A673 (cell line): ENCODE measurements around the gene NOD2. TPM values are rescaled to one million over a fixed set of nuclear protein-coding genes. Genes with fewer than 3 reads are reported as not detected.
A peak's percentile ranks its signal among the peaks of the same experiment; 100 is the strongest.

Source experiments
- Bru-seq: library from RNA; stranded (reverse); fragments of 400-500 nt; gene quantifications from one replicate; lab custom pipeline; 2021; lab: Mats Ljungman, UMichigan
- BruChase-seq, 2 experiments: library from RNA; stranded (reverse); fragments of 400-500 nt; gene quantifications; one replicate each; lab custom pipeline; 2021; lab: Mats Ljungman, UMichigan
- BruUV-seq: library from RNA; stranded (reverse); fragments of 400-500 nt; replicated peaks from 2 replicates; lab custom pipeline; 2021; lab: Mats Ljungman, UMichigan
- CTCF ChIA-PET: fragments of 300-600 bp; sonication (Branson Sonifier 250); formaldehyde crosslinking; loops from one replicate; lab custom pipeline; 2022; ENCODE audit warnings: antibody characterized with exemption; lab: Charles Lee
- POLR2A ChIA-PET: fragments of 300-600 bp; sonication (Branson Sonifier 250); formaldehyde crosslinking; loops from one replicate; lab custom pipeline; 2022; ENCODE audit warnings: antibody characterized with exemption; ENCODE audit not compliant: low non-redundant PET; lab: Charles Lee
- DNase-seq: peaks from one replicate; pipeline ENCODE4 v3.0.0-alpha.2; 2015; ENCODE audit warnings: low spot score
- H3K27ac ChIP-seq: fragments of 200-600 bp; sonication (generic); 2 replicates; pipeline ENCODE4 v1.5.1; 2016; ENCODE audit warnings: mixed run types, low read depth, mild to moderate bottlenecking, mixed read lengths, antibody characterized with exemption, low read length; ENCODE audit not compliant: poor library complexity, severe bottlenecking
- H3K27me3 ChIP-seq: fragments of 200-600 bp; sonication (generic); replicated peaks from 2 replicates; pipeline ENCODE4 v1.6.1; 2017; ENCODE audit warnings: mixed run types, low read depth, mild to moderate bottlenecking, mixed read lengths, antibody characterized with exemption, low read length; ENCODE audit not compliant: insufficient read depth, poor library complexity
- H3K36me3 ChIP-seq: fragments of 200-600 bp; sonication (generic); 2 replicates; pipeline ENCODE4 v1.6.1; 2016; ENCODE audit warnings: mixed run types, mild to moderate bottlenecking, mixed read lengths, antibody characterized with exemption, low read length; ENCODE audit not compliant: insufficient read depth, poor library complexity, severe bottlenecking
- H3K4me1 ChIP-seq: fragments of 200-600 bp; sonication (generic); 2 replicates; pipeline ENCODE4 v1.6.1; 2017; ENCODE audit warnings: mixed run types, mild to moderate bottlenecking, mixed read lengths, antibody characterized with exemption, low read length; ENCODE audit not compliant: insufficient read depth, poor library complexity, severe bottlenecking
- H3K4me3 ChIP-seq: fragments of 200-600 bp; sonication (generic); 2 replicates; pipeline ENCODE4 v1.5.1; 2016; ENCODE audit warnings: low read depth, mixed run types, mild to moderate bottlenecking, mixed read lengths, low read length; ENCODE audit not compliant: poor library complexity, severe bottlenecking
- H3K9me3 ChIP-seq: fragments of 200-600 bp; sonication (generic); 2 replicates; pipeline ENCODE4 v1.6.1; 2016; ENCODE audit warnings: mixed run types, low read depth, mild to moderate bottlenecking, mixed read lengths, antibody characterized with exemption, low read length; ENCODE audit not compliant: poor library complexity, severe bottlenecking
- CTCF ChIP-seq: fragments of 300-800, 200-600 bp; sonication (generic); conservative IDR thresholded peaks from 2 replicates; pipeline ENCODE4 v1.5.1; 2017; ENCODE audit warnings: low read depth, mild to moderate bottlenecking, antibody characterized with exemption, low read length, moderate library complexity, mixed read lengths
- EZH2 ChIP-seq: fragments of 200-600 bp; sonication (generic); IDR thresholded peaks from 2 replicates; pipeline ENCODE4 v1.6.1; 2017; ENCODE audit warnings: borderline replicate concordance, low read depth, mild to moderate bottlenecking, mixed read lengths, antibody characterized with exemption, low read length; ENCODE audit not compliant: poor library complexity, severe bottlenecking
- intact Hi-C: fragments of 100-400 bp; cut with micrococcal nuclease; formaldehyde crosslinking; loops from one replicate; pipeline ENCODE4 v1.10.0; 2022; ENCODE audit not compliant: unreplicated experiment
- long read RNA-seq: library from polyadenylated mRNA; stranded (forward); transcript quantifications from one replicate; pipeline ENCODE4 v2.0.0, GENCODE V29; 2022
- total RNA-seq: library from RNA; stranded (reverse); gene quantifications from 2 replicates; pipeline ENCODE4 v1.2.3, GENCODE V29; 2021

Gene NOD2
- total RNA-seq = not detected in 2 replicates
- Bru-seq, nascent RNA = percentile 2 among the genes with signal in this experiment
- not detected for BruChase-seq, experiment 1, labeled RNA remaining after a 2-hour chase
- not detected for BruChase-seq, experiment 2, labeled RNA remaining after a 6-hour chase
- long read RNA-seq, partial matches to known transcripts = 1 of 1 reads
- long read RNA-seq, other reads (novel, unspliced or antisense) = 0 of 1 reads

GRCh38 chr16:50692999-50693781, at the start of gene NOD2:
NOD2 (plus strand) TSS chr16:50693606; CDS start chr16:50699496, 5,890 bp downstream.
- no peak within 1 kb of the TSS for H3K27ac ChIP-seq
- DNase-seq = no peak
- POLR2A ChIA-PET = no interaction called here
- no peaks in the 10 kb centered on the region for H3K36me3 ChIP-seq
- H3K9me3 ChIP-seq = no peaks in the 10 kb centered on the region
- no peaks in the 10 kb centered on the region for H3K4me1 ChIP-seq
- CTCF ChIA-PET = no interaction called here
- peak within 1 kb of the TSS; percentile 32 for H3K4me3 ChIP-seq
- TF ChIP-seq EZH2 (no peak), CTCF (no peak)
- peaks cover 36% of the 10 kb centered on the region for H3K27me3 ChIP-seq
- intact Hi-C loops = no loop called here
- no TSS peak for BruUV-seq

- no peaks in the 10 kb centered on the region for H3K9me3 ChIP-seq
- intact Hi-C loops = no loop called here
- TF ChIP-seq EZH2 (no peak), CTCF (no peak)
- H3K27ac ChIP-seq = no peak overlapping the region
- BruUV-seq = no TSS peak
- H3K27me3 ChIP-seq = no peaks in the 10 kb centered on the region
- CTCF ChIA-PET = no interaction called here
- no peaks in the 10 kb centered on the region for H3K4me1 ChIP-seq
- H3K4me3 ChIP-seq = no peak overlapping the region
- DNase-seq = no peak
- no peaks in the 10 kb centered on the region for H3K36me3 ChIP-seq
- POLR2A ChIA-PET = no interaction called here
Measured at GRCh38 chr16:50644245-50644644, 49.2 kb upstream of the NOD2 start.

- DNase-seq = no peak
- no TSS peak for BruUV-seq
- H3K4me1 ChIP-seq = no peaks in the 10 kb centered on the region
- CTCF ChIA-PET = no interaction called here
- POLR2A ChIA-PET = no interaction called here
- no peaks in the 10 kb centered on the region for H3K27me3 ChIP-seq
- H3K36me3 ChIP-seq = no peaks in the 10 kb centered on the region
- intact Hi-C loops = no loop called here
- H3K9me3 ChIP-seq = no peaks in the 10 kb centered on the region
- H3K4me3 ChIP-seq = no peak overlapping the region
- no peak for TF ChIP-seq EZH2
- 0 out of 2 replicates have a peak, but pooled peaks have one; percentile 34 for TF ChIP-seq CTCF
- no peak overlapping the region for H3K27ac ChIP-seq
Measured at GRCh38 chr16:50644729-50645128, 48.7 kb upstream of the NOD2 start.
